Urothelium cell line (cell line): ENCODE data around the gene TCEA3.

Experiments
- DNase-seq: peaks from one replicate; pipeline ENCODE4 v3.0.0; 2011; ENCODE audit warnings: low spot score, mixed read lengths
- FAIRE-seq: peaks from 2 replicates; lab custom pipeline; 2011; peaks lifted over from hg19 to GRCh38; lab: Jason Lieb, UNC

Gene TCEA3

GRCh38 chr1:23370330-23370708, 54.2 kb downstream of the TCEA3 start:
- FAIRE-seq (no peak), DNase-seq (no peak)

- DNase-seq (peak; percentile 33), FAIRE-seq (no peak)
These were observed 55.1 kb downstream of the TCEA3 start, which contains the start of gene ZNF436 for GRCh38 chr1:23369335-23370013. TSS of gene ZNF436 (minus strand) at chr1:23369836. CDS start at chr1:23368005, 1,831 bp downstream.

GRCh38 chr1:23368562-23369334, 55.8 kb downstream of the TCEA3 start:
- FAIRE-seq (no peak), DNase-seq (peak; percentile 89)

GRCh38 chr1:23367791-23368561, 56.6 kb downstream of the TCEA3 start:
- FAIRE-seq (peak; percentile 89), DNase-seq (peak; percentile 99)

- DNase-seq (no peak), FAIRE-seq (no peak)
These were observed 57.1 kb downstream of the TCEA3 start for GRCh38 chr1:23367451-23367790.

GRCh38 chr1:23366598-23366997, 58.0 kb downstream of the TCEA3 start:
- FAIRE-seq (no peak), DNase-seq (no peak)

GRCh38 chr1:23366146-23366545, 58.4 kb downstream of the TCEA3 start:
- DNase-seq = no peak

GRCh38 chr1:23362218-23362713, 62.3 kb downstream of the TCEA3 start:
- FAIRE-seq (no peak), DNase-seq (no peak)

More at GRCh38 chr1:23366146-23366545, 58.4 kb downstream of the TCEA3 start:
- no peak for FAIRE-seq

- DNase-seq (no peak), FAIRE-seq (no peak)
These were observed 66.2 kb downstream of the TCEA3 start for GRCh38 chr1:23358310-23358875.

GRCh38 chr1:23357138-23357908, 67.2 kb downstream of the TCEA3 start:
- FAIRE-seq (no peak), DNase-seq (no peak)

GRCh38 chr1:23356471-23357137, 67.9 kb downstream of the TCEA3 start:
- no peak for FAIRE-seq

GRCh38 chr1:23354245-23354644, 70.3 kb downstream of the TCEA3 start:
- FAIRE-seq = no peak

More at GRCh38 chr1:23356471-23357137, 67.9 kb downstream of the TCEA3 start:
- no peak for DNase-seq

GRCh38 chr1:23352096-23352695, 72.4 kb downstream of the TCEA3 start:
- FAIRE-seq (no peak), DNase-seq (no peak)

More at GRCh38 chr1:23354245-23354644, 70.3 kb downstream of the TCEA3 start:
- DNase-seq = no peak

GRCh38 chr1:23345920-23346319, 78.6 kb downstream of the TCEA3 start:
- FAIRE-seq = no peak
- no peak for DNase-seq

- FAIRE-seq (no peak), DNase-seq (peak; percentile 6)
These were observed 79.5 kb downstream of the TCEA3 start for GRCh38 chr1:23344987-23345472.

GRCh38 chr1:23344111-23344986, 80.2 kb downstream of the TCEA3 start, which contains the start of gene HNRNPR:
TSS of gene HNRNPR (minus strand) at chr1:23344284. CDS start at chr1:23341008, 3,276 bp downstream.
- peak; percentile 99 for DNase-seq
- FAIRE-seq = peak; percentile 79

GRCh38 chr1:23343221-23344110, 81.1 kb downstream of the TCEA3 start:
- DNase-seq = peak; percentile 42
- FAIRE-seq = no peak
